ENCODE data around the gene PLXND1.

PLXND1 gene

DNA sequence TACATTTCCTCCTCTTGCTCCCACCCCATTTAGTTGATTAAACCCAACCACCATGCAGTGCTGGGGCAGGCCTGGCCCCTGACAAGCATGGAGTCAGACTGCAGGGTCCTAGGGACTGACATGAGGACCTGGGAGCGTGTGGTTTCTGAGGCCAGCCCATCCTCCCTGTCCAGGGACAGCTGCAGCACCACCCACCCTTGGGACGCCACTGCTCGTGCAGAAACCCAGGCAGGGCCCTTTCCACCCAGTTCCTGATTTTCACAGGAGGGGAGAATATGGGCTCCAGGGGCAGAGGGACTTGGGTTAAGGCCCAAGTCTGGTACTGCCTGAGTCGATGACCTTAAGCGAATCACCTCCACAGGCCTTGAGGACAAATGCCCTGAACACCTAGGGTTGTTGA, 23.7 kb downstream of the PLXND1 start:
- DNase-seq (ENCODE audit: low read depth in 1 of 2, low spot score in 1 of 2): peak in 1 of 2 experiments; percentile 57
- no peaks in the 10 kb centered on the region for H3K27me3 ChIP-seq (ENCODE audit: insufficient read depth, poor library complexity, severe bottlenecking)
- peak overlapping the region; percentile 28; the same call in 1 of the 2 replicates for H3K27ac ChIP-seq (replicated peaks)
- no peak overlapping the region for H3K4me3 ChIP-seq (replicated peaks; ENCODE audit: insufficient read depth, low read length)
- TF ChIP-seq, protein P1, sequence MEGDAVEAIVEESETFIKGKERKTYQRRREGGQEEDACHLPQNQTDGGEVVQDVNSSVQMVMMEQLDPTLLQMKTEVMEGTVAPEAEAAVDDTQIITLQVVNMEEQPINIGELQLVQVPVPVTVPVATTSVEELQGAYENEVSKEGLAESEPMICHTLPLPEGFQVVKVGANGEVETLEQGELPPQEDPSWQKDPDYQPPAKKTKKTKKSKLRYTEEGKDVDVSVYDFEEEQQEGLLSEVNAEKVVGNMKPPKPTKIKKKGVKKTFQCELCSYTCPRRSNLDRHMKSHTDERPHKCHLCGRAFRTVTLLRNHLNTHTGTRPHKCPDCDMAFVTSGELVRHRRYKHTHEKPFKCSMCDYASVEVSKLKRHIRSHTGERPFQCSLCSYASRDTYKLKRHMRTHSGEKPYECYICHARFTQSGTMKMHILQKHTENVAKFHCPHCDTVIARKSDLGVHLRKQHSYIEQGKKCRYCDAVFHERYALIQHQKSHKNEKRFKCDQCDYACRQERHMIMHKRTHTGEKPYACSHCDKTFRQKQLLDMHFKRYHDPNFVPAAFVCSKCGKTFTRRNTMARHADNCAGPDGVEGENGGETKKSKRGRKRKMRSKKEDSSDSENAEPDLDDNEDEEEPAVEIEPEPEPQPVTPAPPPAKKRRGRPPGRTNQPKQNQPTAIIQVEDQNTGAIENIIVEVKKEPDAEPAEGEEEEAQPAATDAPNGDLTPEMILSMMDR (IDR thresholded peaks at IDR 0.05; ENCODE audit: insufficient read depth, low read length): no peak
- TF ChIP-seq POLR2AphosphoS5 (IDR thresholded peaks at IDR 0.05; ENCODE audit: low read depth): no peak
- TF ChIP-seq, protein P2, sequence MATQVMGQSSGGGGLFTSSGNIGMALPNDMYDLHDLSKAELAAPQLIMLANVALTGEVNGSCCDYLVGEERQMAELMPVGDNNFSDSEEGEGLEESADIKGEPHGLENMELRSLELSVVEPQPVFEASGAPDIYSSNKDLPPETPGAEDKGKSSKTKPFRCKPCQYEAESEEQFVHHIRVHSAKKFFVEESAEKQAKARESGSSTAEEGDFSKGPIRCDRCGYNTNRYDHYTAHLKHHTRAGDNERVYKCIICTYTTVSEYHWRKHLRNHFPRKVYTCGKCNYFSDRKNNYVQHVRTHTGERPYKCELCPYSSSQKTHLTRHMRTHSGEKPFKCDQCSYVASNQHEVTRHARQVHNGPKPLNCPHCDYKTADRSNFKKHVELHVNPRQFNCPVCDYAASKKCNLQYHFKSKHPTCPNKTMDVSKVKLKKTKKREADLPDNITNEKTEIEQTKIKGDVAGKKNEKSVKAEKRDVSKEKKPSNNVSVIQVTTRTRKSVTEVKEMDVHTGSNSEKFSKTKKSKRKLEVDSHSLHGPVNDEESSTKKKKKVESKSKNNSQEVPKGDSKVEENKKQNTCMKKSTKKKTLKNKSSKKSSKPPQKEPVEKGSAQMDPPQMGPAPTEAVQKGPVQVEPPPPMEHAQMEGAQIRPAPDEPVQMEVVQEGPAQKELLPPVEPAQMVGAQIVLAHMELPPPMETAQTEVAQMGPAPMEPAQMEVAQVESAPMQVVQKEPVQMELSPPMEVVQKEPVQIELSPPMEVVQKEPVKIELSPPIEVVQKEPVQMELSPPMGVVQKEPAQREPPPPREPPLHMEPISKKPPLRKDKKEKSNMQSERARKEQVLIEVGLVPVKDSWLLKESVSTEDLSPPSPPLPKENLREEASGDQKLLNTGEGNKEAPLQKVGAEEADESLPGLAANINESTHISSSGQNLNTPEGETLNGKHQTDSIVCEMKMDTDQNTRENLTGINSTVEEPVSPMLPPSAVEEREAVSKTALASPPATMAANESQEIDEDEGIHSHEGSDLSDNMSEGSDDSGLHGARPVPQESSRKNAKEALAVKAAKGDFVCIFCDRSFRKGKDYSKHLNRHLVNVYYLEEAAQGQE (IDR thresholded peaks at IDR 0.05; ENCODE audit: insufficient replicate concordance, low read depth): no peak
- TF ChIP-seq GABPA (IDR thresholded peaks at IDR 0.05; ENCODE audit: low read depth): no peak
- TF ChIP-seq SPI1 (IDR thresholded peaks at IDR 0.05; ENCODE audit: borderline replicate concordance, low read depth): peak; percentile 82; the same call in 1 of the 2 replicates

DNA sequence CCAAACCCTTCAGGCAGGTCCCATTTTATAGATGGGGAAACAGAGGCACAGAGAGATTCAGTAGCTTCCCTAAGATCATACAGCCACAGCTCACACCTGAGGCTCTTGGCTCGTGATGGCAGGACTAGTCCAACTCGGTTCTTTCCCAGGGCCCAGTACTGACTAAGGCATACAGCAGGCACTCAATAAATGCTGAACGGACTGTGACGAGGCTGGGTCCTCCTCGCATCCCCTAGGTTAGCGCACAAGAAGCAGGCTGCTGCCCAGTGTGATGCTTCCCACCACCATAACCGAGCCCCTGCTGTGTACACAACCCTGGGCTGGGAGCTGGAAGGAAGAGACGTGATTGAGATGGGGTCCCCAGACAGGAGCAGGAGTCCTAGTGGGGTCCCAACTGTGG, 24.9 kb downstream of the PLXND1 start:
- TF ChIP-seq, protein P2 (IDR thresholded peaks at IDR 0.05; ENCODE audit: insufficient replicate concordance, low read depth): no peak
- TF ChIP-seq SPI1 (IDR thresholded peaks at IDR 0.05; ENCODE audit: borderline replicate concordance, low read depth): no peak
- TF ChIP-seq GABPA (IDR thresholded peaks at IDR 0.05; ENCODE audit: low read depth): no peak
- no peak for TF ChIP-seq POLR2AphosphoS5 (IDR thresholded peaks at IDR 0.05; ENCODE audit: low read depth)
- TF ChIP-seq, protein P1 (IDR thresholded peaks at IDR 0.05; ENCODE audit: insufficient read depth, low read length): no peak
- DNase-seq (ENCODE audit: low read depth in 1 of 2, low spot score in 1 of 2): no peak
- H3K27me3 ChIP-seq (ENCODE audit: insufficient read depth, poor library complexity, severe bottlenecking): no peaks in the 10 kb centered on the region
- H3K27ac ChIP-seq (replicated peaks): no peak overlapping the region
- H3K4me3 ChIP-seq (replicated peaks; ENCODE audit: insufficient read depth, low read length): no peak overlapping the region

DNA sequence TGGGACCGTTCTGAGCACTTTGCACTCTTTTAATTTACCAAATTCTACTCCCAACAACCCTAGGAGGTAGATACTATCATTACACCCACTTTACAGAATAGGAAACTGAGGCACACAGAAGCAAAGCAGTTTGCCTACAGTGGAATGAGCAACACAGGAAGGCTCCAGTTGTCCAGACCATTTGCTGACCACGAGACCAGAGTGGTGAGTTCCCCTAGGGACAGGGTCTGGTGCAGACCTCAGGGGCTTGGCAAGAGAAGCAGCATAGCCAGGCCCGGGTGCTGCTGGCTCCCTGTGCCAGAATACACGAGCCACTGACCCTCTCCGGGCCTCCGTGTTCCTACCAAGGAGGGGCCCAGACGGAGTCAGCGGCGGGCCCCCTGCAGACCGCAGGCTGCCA, 26.5 kb downstream of the PLXND1 start:
- H3K27ac ChIP-seq (replicated peaks): no peak overlapping the region
- TF ChIP-seq POLR2AphosphoS5 (IDR thresholded peaks at IDR 0.05; ENCODE audit: low read depth) (no peak), GABPA (IDR thresholded peaks at IDR 0.05; ENCODE audit: low read depth) (no peak)
- TF ChIP-seq, protein P2 (IDR thresholded peaks at IDR 0.05; ENCODE audit: insufficient replicate concordance, low read depth): no peak
- H3K4me3 ChIP-seq (replicated peaks; ENCODE audit: insufficient read depth, low read length): no peak overlapping the region
- no peak for DNase-seq (ENCODE audit: low read depth in 1 of 2, low spot score in 1 of 2)
- no peaks in the 10 kb centered on the region for H3K27me3 ChIP-seq (ENCODE audit: insufficient read depth, poor library complexity, severe bottlenecking)
